Testis (tissue), 2 donors: ENCODE results near the gene LUC7L3.

Source experiments
- CTCF ChIP-seq, 3 experiments: fragments of 450-650 bp in 2 of 3; fragments of 200-600 bp in 1 of 3; sonication (generic) in 1 of 3; IDR thresholded peaks; one replicate each; pipeline ENCODE4 v1.5.1; 2016 to 2019; ENCODE audit warnings: antibody characterized with exemption in 3 of 3, mild to moderate bottlenecking in 2 of 3, moderate library complexity in 1 of 3
- POLR2A ChIP-seq: fragments of 450-650 bp; IDR thresholded peaks from one replicate; pipeline ENCODE4 v1.6.1; 2017; ENCODE audit warnings: antibody characterized with exemption, mild to moderate bottlenecking, moderate library complexity

GRCh38 chr17:50684612-50685333, 34.6 kb upstream of the LUC7L3 start:
- TF ChIP-seq POLR2A, result no peak
- TF ChIP-seq CTCF (IDR thresholded peaks at IDR 0.05), result no peak
